Esophagus (tissue), 2 donors: ENCODE measurements around the gene BPNT1. TPM values are rescaled to one million over a fixed set of nuclear protein-coding genes. Genes with fewer than 3 reads are reported as not detected.
A peak's percentile ranks its signal among the peaks of the same experiment; 100 is the strongest.
"Not testable (repeated sequence)": the region's sequence is repeated elsewhere in the genome, so short reads cannot be mapped to it uniquely, and the experiment has no call there.

Experiments
- H3K27ac ChIP-seq, 2 donors: one replicate each; pipeline ENCODE4 v1.5.1; 2013; ENCODE audit warnings: low read depth in 2 of 2, mild to moderate bottlenecking in 2 of 2, inconsistent platforms in 1 of 2, low read length in 1 of 2, moderate library complexity in 1 of 2
- H3K27me3 ChIP-seq, 2 donors: one replicate each; pipeline ENCODE4 v1.6.1; 2013; ENCODE audit warnings: low read length in 2 of 2, control low read depth in 1 of 2, mild to moderate bottlenecking in 1 of 2; ENCODE audit not compliant: insufficient read depth in 2 of 2, control insufficient read depth in 1 of 2
- H3K36me3 ChIP-seq, 2 donors: one replicate each; pipeline ENCODE4 v1.6.1; 2013; ENCODE audit warnings: low read length in 1 of 2; ENCODE audit not compliant: control insufficient read depth in 2 of 2, insufficient read depth in 2 of 2
- H3K4me1 ChIP-seq, 2 donors: one replicate each; pipeline ENCODE4 v1.6.1; 2013; ENCODE audit warnings: low read length in 1 of 2; ENCODE audit not compliant: control insufficient read depth in 2 of 2, insufficient read depth in 2 of 2
- H3K4me3 ChIP-seq, 2 donors: one replicate each; pipeline ENCODE4 v1.5.1; 2013; ENCODE audit warnings: low read length in 2 of 2, mild to moderate bottlenecking in 2 of 2, low read depth in 1 of 2, moderate library complexity in 1 of 2
- H3K9me3 ChIP-seq, 2 donors: one replicate each; pipeline ENCODE4 v1.6.1; 2013; ENCODE audit warnings: mild to moderate bottlenecking in 2 of 2, low read depth in 1 of 2, low read length in 1 of 2, moderate library complexity in 1 of 2; ENCODE audit not compliant: control insufficient read depth in 2 of 2, insufficient read depth in 1 of 2
- WGBS, 2 donors: extraction: QIAGEN DNeasy Blood & Tissue Kit; methylation state at CpG; one replicate each; pipeline ENCODE4 v1.1.7; 2013; 5-methylcytosine and 5-hydroxymethylcytosine counted together
- polyA plus RNA-seq, 2 donors: library from polyadenylated mRNA; stranded (reverse); fragments of 200-250 nt; gene quantifications; one replicate each; pipeline ENCODE4 v1.2.3, GENCODE V29; 2013
- donor health status: healthy with polysubstance abuse.
- donor health status: Bipolar disorder and iron deficiency.

BPNT1 gene
- polyA plus RNA-seq, 2 donors = 8.7 to 17.9 TPM

DNA sequence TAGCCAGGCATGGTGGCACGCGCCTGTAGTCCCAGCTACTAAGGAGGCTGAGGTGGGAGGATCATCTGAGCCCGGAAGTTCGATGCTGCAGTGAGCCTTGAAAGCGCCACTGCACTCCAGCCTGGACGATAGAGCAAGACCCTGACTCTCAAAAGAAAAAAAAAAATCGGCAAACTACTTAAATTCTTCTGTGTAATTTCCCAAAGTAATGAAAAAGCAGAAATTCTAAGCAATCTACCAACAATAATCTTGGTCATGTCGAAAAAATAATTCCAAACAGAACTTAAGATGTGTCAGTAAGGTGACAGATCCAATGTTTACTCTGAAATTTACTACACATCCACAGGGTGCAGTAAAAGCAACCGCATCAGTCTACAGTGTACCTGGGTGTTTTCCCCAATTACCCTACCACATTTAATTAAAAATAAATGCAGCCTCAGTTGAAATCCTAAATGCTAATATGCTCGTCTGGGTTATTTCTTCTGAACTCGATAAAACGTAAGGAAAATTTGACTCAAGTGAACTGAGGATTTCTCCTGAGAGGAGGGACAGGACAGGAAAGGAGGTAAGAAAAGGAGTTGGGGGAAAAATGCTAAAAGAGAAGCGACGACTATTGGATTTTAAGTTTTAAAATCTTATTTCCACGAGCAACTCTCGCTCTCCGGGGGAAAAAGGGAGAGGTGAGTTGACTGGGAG, 44.1 kb downstream of the BPNT1 start:
- Histone ChIP-seq H3K27me3 (no peaks in the 10 kb centered on the region), H3K27ac (peak overlapping the region; percentile 85 to 98), H3K4me3 (peak overlapping the region; percentile 96 to 99), H3K9me3 (no peaks in the 10 kb centered on the region), H3K4me1 (peaks cover 3% of the 10 kb centered on the region in 2 donors), H3K36me3 (no peaks in the 10 kb centered on the region)
- 24 to 26% methylated on average over 17 of the region's 17 CpGs for WGBS, 2 donors

- Histone ChIP-seq H3K4me1 (peaks cover 3% of the 10 kb centered on the region in 2 donors), H3K4me3 (peak overlapping the region in 1 of 2 donors; percentile 99), H3K27me3 (no peaks in the 10 kb centered on the region), H3K9me3 (no peaks in the 10 kb centered on the region), H3K36me3 (peaks cover 0 to under 1% of the 10 kb centered on the region in 2 donors), H3K27ac (no peak overlapping the region)
- 57 to 59% methylated on average over 4 of the region's 4 CpGs for WGBS, 2 donors
Observed at GRCh38 chr1:220044678-220045355, 44.8 kb downstream of the BPNT1 start.

DNA sequence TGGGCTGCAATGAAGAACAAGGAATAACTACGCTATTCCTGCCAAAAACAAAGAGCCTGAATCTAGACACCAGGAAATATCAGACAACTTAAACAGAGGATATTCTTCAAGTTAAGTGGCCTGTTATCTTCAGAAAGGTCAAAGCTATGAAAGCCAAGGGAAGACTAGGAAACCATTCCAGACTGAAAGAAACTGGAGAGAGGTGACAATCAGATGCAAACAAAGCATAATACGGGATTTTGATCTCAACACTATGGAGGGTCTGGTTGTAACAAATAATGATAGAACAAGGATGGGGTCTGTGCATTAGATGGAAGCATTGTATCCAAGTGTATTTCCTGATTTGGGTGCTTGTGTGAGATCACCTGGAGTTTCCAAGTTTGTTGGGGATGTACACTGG, 45.9 kb downstream of the BPNT1 start:
- H3K36me3 ChIP-seq = peaks cover 0 to 3% of the 10 kb centered on the region in 2 donors
- no peaks in the 10 kb centered on the region for H3K9me3 ChIP-seq
- H3K4me3 ChIP-seq = no peak overlapping the region
- H3K27me3 ChIP-seq = no peaks in the 10 kb centered on the region
- 82 to 90% methylated on average over 2 of the region's 2 CpGs for WGBS, 2 donors
- H3K4me1 ChIP-seq = peaks cover 3% of the 10 kb centered on the region in 2 donors
- H3K27ac ChIP-seq = no peak overlapping the region

DNA sequence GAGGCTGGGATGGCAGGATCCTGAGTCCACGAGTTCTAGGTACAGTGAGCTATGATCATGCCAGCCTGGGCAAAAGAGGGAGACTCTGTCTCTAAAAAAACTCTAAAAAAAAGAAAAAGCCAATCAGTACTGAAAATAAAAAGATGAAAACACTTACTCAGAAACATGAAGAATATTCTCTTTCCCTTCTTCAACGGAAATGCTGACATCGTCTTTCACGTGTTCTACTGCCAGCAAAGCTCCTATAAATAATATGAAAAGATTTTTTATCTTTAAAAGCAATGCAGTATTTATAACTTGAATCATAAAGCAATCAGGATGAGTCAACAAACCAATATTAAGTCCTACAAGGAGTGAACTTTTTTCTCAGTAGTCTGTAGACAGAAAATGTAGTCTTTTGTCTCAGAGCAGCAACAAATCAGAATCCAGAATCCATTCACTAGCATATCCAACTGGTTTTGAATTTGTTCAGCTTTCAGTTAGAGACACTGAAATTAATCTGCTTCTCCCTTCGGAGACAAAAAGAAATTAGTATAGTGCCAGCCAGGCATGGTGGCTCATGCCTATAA, 49.5 kb downstream of the BPNT1 start:
- H3K4me3 ChIP-seq = no peak overlapping the region
- no peaks in the 10 kb centered on the region for H3K27me3 ChIP-seq
- no peaks in the 10 kb centered on the region for H3K9me3 ChIP-seq
- H3K4me1 ChIP-seq = peaks cover 0 to 1% of the 10 kb centered on the region in 2 donors
- H3K36me3 ChIP-seq = peaks cover 0 to 3% of the 10 kb centered on the region in 2 donors
- WGBS, 2 donors = 86 to 94% methylated on average over 5 of the region's 5 CpGs
- H3K27ac ChIP-seq = no peak overlapping the region

GRCh38 chr1:220038640-220039039, 50.9 kb downstream of the BPNT1 start:
- Histone ChIP-seq H3K27ac (no peak overlapping the region), H3K36me3 (peaks cover 0 to 3% of the 10 kb centered on the region in 2 donors), H3K27me3 (no peaks in the 10 kb centered on the region)

DNA sequence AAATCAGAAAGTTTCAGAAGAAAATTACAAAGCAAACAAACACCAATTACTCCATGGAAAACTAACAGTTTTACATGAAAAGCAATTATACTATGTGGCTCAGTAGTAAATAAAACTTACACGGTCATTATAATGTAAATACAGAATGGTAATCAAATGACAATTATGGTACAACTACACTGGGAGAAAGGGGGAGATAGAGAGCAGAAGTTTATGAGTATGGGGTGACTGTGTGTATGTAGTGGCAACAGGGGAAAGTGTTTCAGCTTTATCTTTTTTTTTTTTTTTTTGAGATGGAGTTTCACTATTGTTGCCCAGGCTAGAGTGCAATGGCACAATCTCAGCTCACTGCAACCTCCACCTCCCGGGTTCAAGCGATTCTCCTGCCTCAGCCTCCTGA, 51.8 kb downstream of the BPNT1 start:
- not testable (repeated sequence) for H3K36me3 ChIP-seq, H3K9me3 ChIP-seq, H3K4me3 ChIP-seq, H3K27ac ChIP-seq, H3K4me1 ChIP-seq, H3K27me3 ChIP-seq
- 86 to 90% methylated on average over 3 of the region's 3 CpGs for WGBS, 2 donors

More at GRCh38 chr1:220038640-220039039, 50.9 kb downstream of the BPNT1 start:
- Histone ChIP-seq H3K4me3 (no peak overlapping the region), H3K4me1 (no peaks in the 10 kb centered on the region), H3K9me3 (no peaks in the 10 kb centered on the region)
- WGBS, 2 donors = 75 to 92% methylated on average over 4 of the region's 4 CpGs

DNA sequence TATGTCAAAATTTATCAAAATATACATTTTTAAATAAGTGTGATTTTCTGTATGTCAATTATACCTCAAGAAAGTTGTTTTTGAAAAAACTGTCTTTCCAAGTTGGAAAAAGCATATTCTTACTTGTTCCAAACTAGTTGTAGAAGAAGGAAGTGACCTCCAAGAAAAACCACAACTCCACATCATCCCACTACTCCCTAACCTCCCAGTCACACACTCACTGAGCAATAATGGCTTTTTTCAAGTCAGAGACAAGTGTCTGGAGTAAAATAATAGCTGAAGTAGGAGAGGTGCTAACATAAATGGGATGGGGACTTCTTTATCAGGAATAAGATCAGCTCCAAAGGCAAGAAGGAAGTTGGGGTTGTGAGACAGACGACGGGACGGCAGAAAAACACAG, 56.7 kb downstream of the BPNT1 start:
- H3K27me3 ChIP-seq = no peaks in the 10 kb centered on the region
- H3K27ac ChIP-seq = no peak overlapping the region
- H3K9me3 ChIP-seq = no peaks in the 10 kb centered on the region
- WGBS, 2 donors = 88 to 92% methylated on average over 3 of the region's 3 CpGs
- H3K36me3 ChIP-seq = no peaks in the 10 kb centered on the region
- H3K4me1 ChIP-seq = no peaks in the 10 kb centered on the region
- no peak overlapping the region for H3K4me3 ChIP-seq

- Histone ChIP-seq H3K27ac (no peak overlapping the region), H3K27me3 (no peaks in the 10 kb centered on the region), H3K36me3 (no peaks in the 10 kb centered on the region), H3K4me1 (no peaks in the 10 kb centered on the region), H3K4me3 (no peak overlapping the region), H3K9me3 (no peaks in the 10 kb centered on the region)
- 73 to 75% methylated on average over 2 of the region's 2 CpGs for WGBS, 2 donors
Observed at GRCh38 chr1:220031287-220031686, 58.3 kb downstream of the BPNT1 start.

DNA sequence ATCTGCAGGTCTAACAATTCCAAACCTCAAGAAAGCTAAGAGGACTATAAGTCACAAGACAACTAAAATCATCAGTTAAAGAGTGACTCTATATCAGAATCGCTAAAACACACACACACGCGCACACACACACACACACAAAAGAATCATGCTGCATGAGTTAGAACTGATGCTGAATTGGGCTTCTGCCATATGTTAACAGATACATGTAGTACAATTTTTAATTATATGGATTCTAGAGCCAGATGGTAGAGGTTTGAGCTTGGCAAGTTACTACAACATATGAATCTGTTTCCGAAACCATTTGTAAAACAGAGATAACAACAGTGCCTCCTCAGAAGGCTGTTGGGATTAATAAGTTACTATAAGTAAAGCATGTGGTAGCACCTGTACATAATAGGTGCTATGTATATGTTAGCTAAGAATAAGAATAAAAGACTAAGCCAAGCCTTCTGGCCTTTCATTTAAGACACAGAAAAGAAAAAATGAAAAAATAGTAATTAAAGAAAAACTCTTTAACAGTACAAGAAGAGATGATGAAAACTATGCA, 61.2 kb downstream of the BPNT1 start:
- H3K9me3 ChIP-seq = no peaks in the 10 kb centered on the region
- no peaks in the 10 kb centered on the region for H3K27me3 ChIP-seq
- no peaks in the 10 kb centered on the region for H3K4me1 ChIP-seq
- 84 to 86% methylated on average over 4 of the region's 4 CpGs for WGBS, 2 donors
- no peaks in the 10 kb centered on the region for H3K36me3 ChIP-seq
- H3K4me3 ChIP-seq = no peak overlapping the region
- no peak overlapping the region for H3K27ac ChIP-seq
